ENCODE results near the gene KRTAP3-2. TPM values are rescaled to one million over a fixed set of nuclear protein-coding genes. Genes with fewer than 3 reads are reported as not detected.
A peak's percentile ranks its signal among the peaks of the same experiment; 100 is the strongest.

KRTAP3-2 gene

DNA sequence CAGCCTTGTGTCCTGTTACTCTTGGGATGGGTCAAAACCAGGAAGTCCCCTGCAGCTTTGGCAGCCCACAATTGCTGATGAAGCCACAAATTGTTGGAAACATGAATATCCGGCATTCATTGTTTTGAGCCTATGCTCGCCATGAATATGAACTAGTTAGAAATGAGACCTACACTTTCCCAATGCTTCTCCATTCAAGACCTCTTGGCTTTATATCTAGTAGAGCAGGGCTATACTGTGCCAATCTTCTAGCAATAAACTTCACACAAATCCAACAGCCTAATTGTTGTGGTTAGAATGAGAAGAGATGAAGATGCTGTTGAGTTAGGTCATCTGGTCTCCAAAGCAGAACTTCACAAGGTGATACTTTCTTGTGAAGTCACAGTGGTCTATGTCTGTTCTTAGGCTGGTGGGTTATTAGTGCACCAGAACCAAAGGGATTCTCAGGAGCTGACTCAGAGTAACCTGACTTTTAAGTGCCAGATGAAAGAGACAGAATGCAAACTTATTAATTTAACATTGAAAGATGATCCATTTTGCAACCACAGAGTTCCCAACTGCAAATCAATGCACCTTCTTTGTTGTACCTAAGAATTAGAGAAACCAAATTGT, 48.6 kb downstream of the KRTAP3-2 start:
- no peak overlapping the region for H3K4me2 ChIP-seq (ENCODE audit: insufficient read depth, low read length, poor library complexity, severe bottlenecking)
- no peak for DNase-seq (ENCODE audit: low spot score)
- H2BK12ac ChIP-seq (ENCODE audit: low read length) = no peak overlapping the region
- H3K27me3 ChIP-seq (ENCODE audit: control insufficient read depth in 3 of 3, insufficient read depth in 3 of 3, low read depth in 1 of 3, low read length in 3 of 3) = peaks cover 0 to 7% (median 0%) of the 10 kb centered on the region in 3 experiments
- H2BK15ac ChIP-seq (ENCODE audit: low read length) = no peak overlapping the region
- no peak overlapping the region for H4K8ac ChIP-seq (ENCODE audit: low read depth, low read length)
- no peak overlapping the region for H3K18ac ChIP-seq (ENCODE audit: low read length)
- H2BK120ac ChIP-seq (ENCODE audit: low read depth, low read length) = no peak overlapping the region
- no peak overlapping the region for H3K4me3 ChIP-seq (ENCODE audit: low read length in 2 of 2)
- no peak overlapping the region for H2BK5ac ChIP-seq (ENCODE audit: low read length)
- H4K91ac ChIP-seq (ENCODE audit: low read depth, low read length, poor library complexity) = no peak overlapping the region
- no peaks in the 10 kb centered on the region for H3K79me1 ChIP-seq (ENCODE audit: low read depth, low read length)
- H3K4ac ChIP-seq (ENCODE audit: low read length) = no peak overlapping the region
- H3K23ac ChIP-seq (ENCODE audit: low read depth, low read length, poor library complexity) = no peak overlapping the region
- WGBS, 2 donors (ENCODE audit: extremely low coverage in 2 of 2, insufficient read length in 2 of 2, insufficient replicate concordance in 1 of 2) = no CpG with 5 or more reads among the region's 2 CpGs
- no peak overlapping the region for H2AK5ac ChIP-seq (ENCODE audit: low read depth, low read length)
- no peak overlapping the region for H3K27ac ChIP-seq (replicated peaks; ENCODE audit: low read length)
- H3K4me1 ChIP-seq (ENCODE audit: control insufficient read depth in 2 of 2, insufficient read depth in 1 of 2, low read depth in 1 of 2, low read length in 2 of 2) = peaks cover 0 to 3% of the 10 kb centered on the region in 2 donors
- H3K9me3 ChIP-seq (replicated peaks in 1 of 2; ENCODE audit: control insufficient read depth in 2 of 2, insufficient read depth in 1 of 2, low read depth in 1 of 2, low read length in 2 of 2) = no peaks in the 10 kb centered on the region
- H3K9ac ChIP-seq (ENCODE audit: low read depth, low read length, poor library complexity) = no peak overlapping the region
- H2AFZ ChIP-seq (ENCODE audit: low read length) = no peak overlapping the region
- H3K36me3 ChIP-seq (replicated peaks in 1 of 2; ENCODE audit: control insufficient read depth in 2 of 2, insufficient read depth in 2 of 2, low read length in 2 of 2) = no peaks in the 10 kb centered on the region
- H3K14ac ChIP-seq (ENCODE audit: low read length) = no peak overlapping the region

DNA sequence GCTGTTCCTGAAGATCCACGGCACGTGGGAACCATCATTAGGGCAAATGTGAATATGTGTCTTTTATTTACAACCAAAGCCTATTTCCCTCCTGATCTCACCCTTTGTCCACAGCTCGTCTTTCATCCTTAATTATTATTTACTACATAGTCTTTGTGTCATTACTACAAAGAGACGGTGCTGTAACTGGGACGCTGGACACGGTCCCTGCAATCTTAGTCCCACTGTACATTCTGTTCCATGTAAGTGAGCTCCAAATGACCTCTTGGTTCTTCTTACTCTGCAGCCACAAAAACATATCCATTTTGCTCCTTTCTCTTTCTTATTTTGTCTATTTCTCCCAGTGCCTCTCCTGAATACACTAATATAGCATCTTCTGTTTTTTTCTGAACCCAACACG, 49.5 kb downstream of the KRTAP3-2 start:
- Histone ChIP-seq H3K36me3 (replicated peaks in 1 of 2; ENCODE audit: control insufficient read depth in 2 of 2, insufficient read depth in 2 of 2, low read length in 2 of 2) (no peaks in the 10 kb centered on the region), H3K79me1 (ENCODE audit: low read depth, low read length) (no peaks in the 10 kb centered on the region), H3K9me3 (replicated peaks in 1 of 2; ENCODE audit: control insufficient read depth in 2 of 2, insufficient read depth in 1 of 2, low read depth in 1 of 2, low read length in 2 of 2) (no peaks in the 10 kb centered on the region), H2BK5ac (ENCODE audit: low read length) (no peak overlapping the region), H3K23ac (ENCODE audit: low read depth, low read length, poor library complexity) (no peak overlapping the region), H4K91ac (ENCODE audit: low read depth, low read length, poor library complexity) (no peak overlapping the region), H3K4ac (ENCODE audit: low read length) (no peak overlapping the region), H3K14ac (ENCODE audit: low read length) (no peak overlapping the region), H2AK5ac (ENCODE audit: low read depth, low read length) (no peak overlapping the region), H2BK12ac (ENCODE audit: low read length) (no peak overlapping the region), H3K4me1 (ENCODE audit: control insufficient read depth in 2 of 2, insufficient read depth in 1 of 2, low read depth in 1 of 2, low read length in 2 of 2) (peaks cover 0 to 6% of the 10 kb centered on the region in 2 donors), H2BK15ac (ENCODE audit: low read length) (no peak overlapping the region), H4K8ac (ENCODE audit: low read depth, low read length) (no peak overlapping the region), H3K27ac (replicated peaks; ENCODE audit: low read length) (no peak overlapping the region), H3K9ac (ENCODE audit: low read depth, low read length, poor library complexity) (no peak overlapping the region), H3K4me2 (ENCODE audit: insufficient read depth, low read length, poor library complexity, severe bottlenecking) (no peak overlapping the region), H3K27me3 (ENCODE audit: control insufficient read depth in 3 of 3, insufficient read depth in 3 of 3, low read depth in 1 of 3, low read length in 3 of 3) (peaks cover 0 to 7% (median 0%) of the 10 kb centered on the region in 3 experiments), H3K4me3 (ENCODE audit: low read length in 2 of 2) (no peak overlapping the region), H2AFZ (ENCODE audit: low read length) (no peak overlapping the region), H2BK120ac (ENCODE audit: low read depth, low read length) (no peak overlapping the region), H3K18ac (ENCODE audit: low read length) (no peak overlapping the region)
- WGBS, 2 donors (ENCODE audit: extremely low coverage in 2 of 2, insufficient read length in 2 of 2, insufficient replicate concordance in 1 of 2) = 100% methylated on average over 1 of the region's 7 CpGs; no CpG with 5 or more reads in 1 of the 2 donors
- DNase-seq (ENCODE audit: low spot score) = no peak

GRCh38 chr17:40949418-40949817, 50.3 kb downstream of the KRTAP3-2 start:
- peaks cover 0 to 7% (median 0%) of the 10 kb centered on the region in 3 experiments for H3K27me3 ChIP-seq (ENCODE audit: control insufficient read depth in 3 of 3, insufficient read depth in 3 of 3, low read depth in 1 of 3, low read length in 3 of 3)
- H2BK120ac ChIP-seq (ENCODE audit: low read depth, low read length) = no peak overlapping the region
- H2BK5ac ChIP-seq (ENCODE audit: low read length) = no peak overlapping the region
- H2AK5ac ChIP-seq (ENCODE audit: low read depth, low read length) = no peak overlapping the region
- DNase-seq (ENCODE audit: low spot score) = peak; percentile 18
- H3K14ac ChIP-seq (ENCODE audit: low read length) = no peak overlapping the region
- no peak overlapping the region for H3K4me3 ChIP-seq (ENCODE audit: low read length in 2 of 2)
- no peak overlapping the region for H2BK12ac ChIP-seq (ENCODE audit: low read length)
- no peak overlapping the region for H4K91ac ChIP-seq (ENCODE audit: low read depth, low read length, poor library complexity)
- no peaks in the 10 kb centered on the region for H3K36me3 ChIP-seq (replicated peaks in 1 of 2; ENCODE audit: control insufficient read depth in 2 of 2, insufficient read depth in 2 of 2, low read length in 2 of 2)
- H3K9ac ChIP-seq (ENCODE audit: low read depth, low read length, poor library complexity) = no peak overlapping the region
- H3K23ac ChIP-seq (ENCODE audit: low read depth, low read length, poor library complexity) = no peak overlapping the region
- peaks cover 0 to 9% of the 10 kb centered on the region in 2 donors for H3K4me1 ChIP-seq (ENCODE audit: control insufficient read depth in 2 of 2, insufficient read depth in 1 of 2, low read depth in 1 of 2, low read length in 2 of 2)
- no peak overlapping the region for H4K8ac ChIP-seq (ENCODE audit: low read depth, low read length)
- H2BK15ac ChIP-seq (ENCODE audit: low read length) = no peak overlapping the region
- H3K9me3 ChIP-seq (replicated peaks in 1 of 2; ENCODE audit: control insufficient read depth in 2 of 2, insufficient read depth in 1 of 2, low read depth in 1 of 2, low read length in 2 of 2) = no peaks in the 10 kb centered on the region
- no peaks in the 10 kb centered on the region for H3K79me1 ChIP-seq (ENCODE audit: low read depth, low read length)
- H3K4ac ChIP-seq (ENCODE audit: low read length) = no peak overlapping the region
- H2AFZ ChIP-seq (ENCODE audit: low read length) = peak overlapping the region; percentile 8
- peak overlapping the region; percentile 22 for H3K27ac ChIP-seq (replicated peaks; ENCODE audit: low read length)
- no CpG with 5 or more reads among the region's 10 CpGs for WGBS, 2 donors (ENCODE audit: extremely low coverage in 2 of 2, insufficient read length in 2 of 2, insufficient replicate concordance in 1 of 2)
- no peak overlapping the region for H3K4me2 ChIP-seq (ENCODE audit: insufficient read depth, low read length, poor library complexity, severe bottlenecking)
- H3K18ac ChIP-seq (ENCODE audit: low read length) = no peak overlapping the region

Small RNA genes within 50 kb of the gene (small RNA-seq; reads per million reads assigned to genes)
- gene KRTAP3-4P (ENCODE audit: insufficient read depth) = not detected
